Measurements from ENCODE around the gene BNC2.

BNC2 gene

GRCh38 chr9:16598316-16598715, 272.2 kb downstream of the BNC2 start:
- no peak for DNase-seq

GRCh38 chr9:16597136-16597535, 273.3 kb downstream of the BNC2 start:
- DNase-seq: no peak

- no peak for DNase-seq
These were observed 275.2 kb downstream of the BNC2 start for GRCh38 chr9:16595227-16595626.

- no peak for DNase-seq
These were observed 275.7 kb downstream of the BNC2 start for GRCh38 chr9:16594787-16595186.

- no peak for DNase-seq
These were observed 276.7 kb downstream of the BNC2 start for GRCh38 chr9:16593746-16594145.

GRCh38 chr9:16591092-16591491, 279.4 kb downstream of the BNC2 start:
- DNase-seq: no peak

- DNase-seq: no peak
These were observed 284.9 kb downstream of the BNC2 start for GRCh38 chr9:16585591-16585990.

GRCh38 chr9:16579872-16580432, 290.5 kb downstream of the BNC2 start:
- no peak for DNase-seq

GRCh38 chr9:16575986-16576245, 294.6 kb downstream of the BNC2 start:
- DNase-seq: no peak

- DNase-seq: no peak
These were observed 295.1 kb downstream of the BNC2 start for GRCh38 chr9:16575142-16575985.

- DNase-seq: no peak
These were observed 298.3 kb downstream of the BNC2 start for GRCh38 chr9:16572005-16572734.

GRCh38 chr9:16571127-16571802, 299.2 kb downstream of the BNC2 start:
- DNase-seq: no peak

GRCh38 chr9:16563446-16563845, 307.0 kb downstream of the BNC2 start:
- no peak for DNase-seq

- DNase-seq: no peak
These were observed 309.3 kb downstream of the BNC2 start for GRCh38 chr9:16561121-16561520.

GRCh38 chr9:16559418-16560188, 310.9 kb downstream of the BNC2 start:
- no peak for DNase-seq

GRCh38 chr9:16555802-16556201, 314.7 kb downstream of the BNC2 start:
- DNase-seq: no peak

GRCh38 chr9:16553869-16554540, 316.5 kb downstream of the BNC2 start:
- no peak for DNase-seq

GRCh38 chr9:16552252-16552651, 318.2 kb downstream of the BNC2 start:
- DNase-seq: no peak

GRCh38 chr9:16551692-16552091, 318.8 kb downstream of the BNC2 start:
- DNase-seq: no peak

GRCh38 chr9:16545639-16546038, 324.8 kb downstream of the BNC2 start:
- no peak for DNase-seq

- no peak for DNase-seq
These were observed 325.6 kb downstream of the BNC2 start for GRCh38 chr9:16544842-16545241.
